GM18909 (cell line): ENCODE measurements around the gene RPS15A.
A peak's percentile ranks its signal among the peaks of the same experiment; 100 is the strongest.

ENCODE experiments used
- ATAC-seq: cut with Tn5 transposase; IDR thresholded peaks from one replicate; pipeline ENCODE4 v1.9.1; 2021; ENCODE audit warnings: mild to moderate bottlenecking; ENCODE audit not compliant: unreplicated experiment, poor library complexity

RPS15A gene

DNA sequence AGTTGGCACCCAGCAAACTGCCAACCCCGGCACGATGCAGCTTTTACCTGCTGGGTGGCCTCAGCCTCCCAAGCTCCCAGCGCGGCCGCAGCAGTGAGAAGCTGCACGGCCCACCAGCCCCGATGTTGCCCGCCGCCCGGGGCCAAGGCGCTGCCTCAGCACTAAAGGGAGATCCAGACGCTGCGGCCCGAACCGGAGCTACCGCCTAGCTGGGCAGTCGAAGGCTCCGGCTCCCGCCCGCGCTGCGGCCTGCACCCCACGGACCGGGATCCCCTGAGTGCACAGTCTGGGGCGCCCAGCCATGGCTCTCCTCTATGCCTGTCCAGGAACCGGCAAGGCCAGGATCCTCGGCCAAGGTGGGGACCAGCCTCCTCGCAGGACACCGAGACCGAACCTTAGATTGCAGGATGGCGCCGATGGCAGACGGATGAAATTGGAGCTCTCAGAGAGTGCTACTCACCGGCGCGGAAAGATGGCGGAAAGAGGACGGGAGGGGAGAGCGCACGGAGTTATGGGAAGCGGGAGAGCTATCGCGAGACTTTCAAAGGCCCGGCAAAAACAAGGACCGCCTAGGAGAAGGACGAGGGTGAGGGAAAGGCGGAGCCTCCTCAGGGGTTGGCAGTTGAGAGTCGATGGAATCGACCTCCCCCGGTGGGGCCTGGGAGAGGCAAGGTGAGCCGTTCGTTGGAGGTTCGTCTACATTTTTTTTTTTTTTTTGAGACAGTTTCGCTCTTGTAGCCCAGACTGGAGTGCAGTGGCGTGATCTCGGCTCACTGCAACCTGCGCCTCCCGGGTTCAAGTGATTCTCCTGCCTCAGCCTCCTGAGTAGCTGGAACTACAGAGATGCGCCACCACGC is at the start of gene RPS15A:
TSS of gene RPS15A (minus strand) at position 485 of the 857 bp plus-strand sequence. CDS start 1,221 bp downstream, outside the sequence.
- peak; percentile 92 for ATAC-seq

DNA sequence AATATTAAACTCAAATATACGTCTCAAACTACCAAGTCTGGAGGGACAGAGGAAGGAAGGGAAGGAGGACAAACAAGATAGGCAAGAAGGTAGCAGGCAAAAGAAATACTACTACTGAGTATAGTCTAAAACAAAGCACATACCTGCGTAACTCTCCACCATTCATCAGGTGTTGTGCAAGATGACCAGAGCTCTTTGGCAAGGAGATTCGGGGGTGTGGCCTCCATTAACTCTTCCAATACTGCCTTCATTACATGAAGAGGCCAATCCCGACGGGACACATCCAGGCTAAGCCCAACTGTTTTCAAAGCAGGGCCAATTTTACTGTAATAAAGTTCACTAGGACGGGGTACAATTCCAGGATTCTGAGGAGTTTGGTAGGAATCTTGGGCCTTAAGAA is 49.4 kb upstream of the RPS15A start:
- ATAC-seq: no peak

DNA sequence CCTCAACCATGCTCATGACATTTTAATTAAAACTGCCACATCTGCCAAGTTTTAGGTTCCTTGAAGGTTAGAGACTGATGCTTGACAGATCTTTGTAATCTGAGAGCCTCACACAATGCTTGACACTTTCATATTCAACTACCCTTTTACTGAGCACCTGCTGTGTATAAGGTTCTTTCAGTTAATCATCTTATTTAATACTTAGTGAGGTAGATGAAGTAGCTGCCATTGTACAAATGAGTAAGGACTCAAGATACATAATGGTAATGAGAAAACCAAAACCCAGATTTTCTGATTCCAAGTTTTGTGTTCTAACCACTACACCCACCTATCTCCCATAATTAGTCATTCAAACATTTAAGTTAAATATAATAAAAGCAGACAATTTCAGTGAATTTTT is 46.6 kb upstream of the RPS15A start:
- no peak for ATAC-seq

DNA sequence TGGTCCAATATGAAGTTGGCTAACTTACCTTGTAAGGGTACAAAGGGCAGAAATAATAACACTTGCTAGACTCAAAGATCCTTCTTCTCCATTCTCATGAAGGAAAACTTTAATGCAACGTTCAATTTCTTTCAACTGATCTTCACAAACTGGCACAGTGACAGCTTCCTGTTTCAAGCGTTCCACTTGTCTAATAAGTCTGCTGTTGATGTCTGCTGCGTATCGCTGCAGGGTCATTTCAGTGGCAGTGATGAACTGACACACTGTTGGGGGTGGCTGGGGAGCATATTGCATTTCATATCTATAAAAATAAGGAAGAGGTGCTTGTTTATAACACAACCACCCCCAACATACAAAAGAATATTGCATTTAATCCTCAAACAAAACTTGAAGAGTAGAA is 44.7 kb upstream of the RPS15A start:
- ATAC-seq: no peak

DNA sequence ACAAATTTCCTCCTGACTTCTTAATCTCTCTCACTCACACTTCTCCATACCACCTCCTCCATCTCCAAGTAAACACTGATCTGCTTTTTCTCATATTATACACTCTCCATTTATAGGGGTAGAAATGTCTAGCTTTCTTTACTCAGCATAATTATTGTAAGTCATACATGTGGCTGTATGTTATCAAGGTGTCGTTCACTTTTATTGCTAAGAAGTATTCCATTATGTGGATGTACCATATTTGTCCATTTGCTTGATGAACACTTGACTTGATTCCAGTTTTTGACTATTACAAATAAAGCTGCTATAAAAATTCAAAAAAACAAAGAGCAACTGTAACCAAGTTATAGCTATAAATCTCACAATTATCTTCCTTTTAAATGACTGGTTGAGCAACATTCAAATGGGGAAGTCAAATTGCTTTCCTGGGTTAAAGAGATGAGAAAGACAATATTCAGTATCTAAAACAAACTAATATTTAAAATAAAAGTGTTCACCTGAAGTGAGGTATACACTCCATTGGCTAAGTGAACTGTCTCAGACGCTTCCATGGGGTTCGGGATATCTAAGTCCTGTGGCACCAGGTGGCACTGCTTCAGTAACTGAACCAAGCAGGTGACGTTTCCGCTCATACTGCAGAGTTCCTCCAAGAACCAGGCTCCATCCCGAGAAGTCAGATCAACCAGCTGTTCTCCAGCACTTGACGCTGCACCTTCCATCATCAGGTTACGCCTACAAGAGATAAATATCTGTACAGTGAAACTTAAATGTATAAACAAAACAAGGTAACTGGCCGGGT is 43.8 kb upstream of the RPS15A start:
- ATAC-seq: no peak

DNA sequence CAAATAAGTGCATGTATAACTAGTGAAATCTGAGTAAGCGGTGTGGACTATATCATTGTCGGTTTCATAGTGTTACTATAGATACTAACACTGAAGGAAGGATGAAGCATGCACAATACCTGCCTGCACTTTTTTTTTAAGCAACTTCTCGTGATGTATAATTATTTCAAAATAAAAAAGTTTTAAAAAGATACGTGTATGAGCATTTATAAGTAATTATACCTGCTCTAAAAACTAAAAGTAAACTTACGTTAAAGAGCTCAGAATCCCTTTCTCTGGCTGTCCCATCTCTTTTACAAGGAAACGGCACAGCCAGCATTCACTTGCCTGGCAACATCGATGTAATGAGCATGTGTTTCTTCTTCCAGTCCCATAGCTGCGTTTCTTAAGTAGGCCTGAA is 42.5 kb upstream of the RPS15A start:
- ATAC-seq: no peak

DNA sequence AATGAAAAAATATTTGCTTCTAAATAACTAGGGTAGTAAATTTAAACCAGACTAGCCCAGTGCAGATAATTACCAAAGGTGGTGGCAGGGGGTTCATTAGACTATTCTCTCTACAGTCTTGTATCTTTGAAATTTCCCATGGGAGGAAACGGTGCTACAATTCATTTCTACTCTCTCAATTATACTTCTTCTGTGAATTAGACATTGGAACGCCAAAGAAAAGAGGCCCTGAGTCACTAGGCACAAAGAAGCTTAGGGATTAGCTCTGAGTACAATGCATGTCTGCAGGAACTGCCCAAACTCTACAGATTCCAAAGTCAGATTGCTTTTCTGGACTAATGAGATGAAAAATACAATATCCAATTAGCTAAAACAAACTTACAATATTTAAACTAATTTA is 41.9 kb upstream of the RPS15A start:
- no peak for ATAC-seq

DNA sequence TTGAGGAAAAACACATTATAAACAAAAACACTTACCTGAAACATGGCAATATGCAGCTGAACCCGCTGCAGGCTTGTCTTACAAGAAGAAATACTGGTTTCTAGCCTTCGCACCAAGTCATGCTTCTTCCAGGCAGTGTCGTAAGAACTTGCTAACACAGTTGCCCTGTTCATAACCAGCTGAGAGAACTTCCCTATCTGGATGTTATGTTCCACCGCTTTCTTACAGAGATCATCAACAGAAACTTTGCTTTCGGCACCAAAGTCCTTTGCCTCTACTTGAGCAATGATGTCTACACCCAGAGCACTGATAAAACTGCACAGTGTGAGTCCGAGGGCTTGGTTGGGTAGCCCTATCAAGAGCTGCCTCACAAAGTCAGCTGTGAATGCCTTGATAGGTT is 39.1 kb upstream of the RPS15A start:
- no peak for ATAC-seq

DNA sequence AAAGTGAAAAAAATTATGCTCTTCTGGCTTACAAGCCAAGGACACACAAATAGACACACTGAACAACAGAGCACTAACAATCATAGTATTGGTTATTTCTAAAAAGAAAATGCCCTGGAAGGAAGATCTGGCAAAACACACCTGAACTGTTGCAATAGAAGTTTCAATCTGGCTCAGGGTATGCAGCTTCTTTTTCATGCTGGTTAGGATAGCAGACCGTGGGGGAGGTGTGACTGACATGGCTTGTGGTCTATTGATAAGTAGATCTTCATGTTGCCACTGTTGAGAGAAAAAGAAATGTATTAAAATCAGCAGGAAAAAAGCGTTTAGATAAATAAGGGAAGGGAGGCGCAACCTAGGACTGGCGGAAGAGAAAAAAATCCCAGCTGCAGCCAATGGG is 37.8 kb upstream of the RPS15A start:
- no peak for ATAC-seq

DNA sequence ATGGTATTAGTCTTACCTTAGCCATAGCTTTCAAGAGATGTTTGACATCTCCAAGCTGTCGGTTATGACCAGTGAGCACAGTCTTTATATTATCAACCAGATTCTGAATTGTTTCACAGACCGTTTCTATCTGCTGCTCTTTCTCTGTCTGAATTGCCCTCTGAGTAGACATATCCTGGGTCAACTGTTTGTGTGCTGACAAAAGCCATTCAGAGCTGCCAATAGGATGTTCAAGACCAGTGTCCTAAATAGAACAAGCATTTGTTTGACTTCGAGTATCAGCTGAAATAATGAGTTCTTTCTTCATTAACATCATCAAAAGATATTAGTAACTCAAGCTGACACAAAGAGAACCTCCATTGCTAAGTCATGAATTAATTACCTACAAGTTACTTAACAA is 26.2 kb upstream of the RPS15A start:
- no peak for ATAC-seq

DNA sequence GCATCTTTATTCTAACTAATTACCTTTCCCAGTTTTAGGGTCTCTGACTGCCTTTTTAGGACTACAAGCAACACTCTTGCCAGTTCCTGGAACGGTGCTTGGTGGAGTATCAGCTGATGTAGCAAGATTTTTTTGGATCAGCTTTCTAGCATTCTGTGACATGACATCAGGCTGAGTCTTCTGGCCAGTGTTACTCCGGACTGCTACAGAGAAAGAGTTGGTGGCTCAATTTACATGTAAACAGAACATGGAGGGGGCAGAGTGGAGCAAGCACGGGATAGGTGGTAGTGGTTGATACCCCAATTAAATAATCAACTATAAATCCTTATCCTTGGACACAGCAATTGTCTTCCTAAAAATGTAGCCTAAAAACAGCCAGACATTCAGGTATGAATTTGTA is 21.8 kb upstream of the RPS15A start:
- no peak for ATAC-seq

DNA sequence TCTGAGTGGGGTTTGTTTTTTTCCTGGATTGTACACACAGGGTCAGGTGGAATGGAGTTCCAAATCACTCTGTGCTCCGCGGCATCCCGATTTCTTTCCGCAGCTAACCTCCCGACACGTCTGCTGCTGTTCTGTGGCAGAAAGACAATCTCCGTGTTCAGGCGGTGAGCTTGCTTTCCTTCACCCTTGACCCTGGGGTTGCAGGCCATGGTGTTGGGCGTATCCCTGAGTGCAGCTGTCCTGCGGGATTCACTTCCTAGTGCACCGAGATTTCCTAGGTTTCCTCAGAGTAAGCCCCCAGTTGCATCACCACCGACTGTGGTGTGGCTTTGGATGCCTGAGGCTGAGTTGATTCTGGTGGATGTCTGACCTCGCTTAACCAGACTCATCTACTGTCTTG is 19.0 kb upstream of the RPS15A start:
- no peak for ATAC-seq

DNA sequence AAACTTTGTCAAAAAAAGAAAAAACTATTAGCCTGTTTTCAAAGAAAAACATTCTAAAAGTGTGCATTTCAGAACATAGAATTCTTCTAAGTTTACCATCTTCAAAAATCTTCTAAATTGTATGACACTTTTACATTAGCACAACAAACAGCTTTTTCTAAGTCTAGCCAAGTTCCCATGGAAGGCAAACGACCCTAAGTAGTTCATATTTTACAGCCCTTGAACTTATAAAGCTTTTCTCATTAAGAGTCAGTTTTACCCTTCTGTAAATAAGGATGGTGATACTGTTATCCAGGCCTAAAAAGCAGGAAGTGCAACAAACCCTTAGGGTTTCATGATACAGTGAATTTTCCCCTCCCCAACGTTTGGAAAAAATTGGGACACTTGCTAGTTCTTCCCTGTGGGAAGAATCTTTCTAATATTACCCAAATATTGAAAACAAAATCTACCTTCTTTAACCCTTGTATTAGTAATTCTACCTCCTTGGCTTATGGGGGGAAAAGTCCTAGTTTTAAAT is 15.2 kb upstream of the RPS15A start:
- ATAC-seq: no peak

DNA sequence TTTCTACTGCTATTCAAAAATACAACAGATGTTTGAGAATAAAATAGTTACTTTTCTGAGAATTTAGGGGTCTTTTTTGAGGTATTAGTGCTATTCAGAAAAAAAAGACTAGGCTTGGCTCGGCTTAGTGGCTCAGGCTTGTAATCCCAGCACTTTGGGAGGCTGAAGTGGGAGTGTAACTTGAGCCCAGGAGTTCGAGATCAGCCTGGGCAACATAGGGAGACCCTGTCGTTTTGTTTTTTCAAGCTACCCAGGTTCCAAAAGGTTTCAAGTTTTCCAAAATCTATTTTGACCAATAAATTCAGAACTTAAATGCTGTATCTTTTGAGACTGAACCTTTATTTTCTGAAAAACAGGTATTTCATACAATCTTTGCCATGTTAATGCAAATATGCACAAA is 14.4 kb upstream of the RPS15A start:
- ATAC-seq: no peak

DNA sequence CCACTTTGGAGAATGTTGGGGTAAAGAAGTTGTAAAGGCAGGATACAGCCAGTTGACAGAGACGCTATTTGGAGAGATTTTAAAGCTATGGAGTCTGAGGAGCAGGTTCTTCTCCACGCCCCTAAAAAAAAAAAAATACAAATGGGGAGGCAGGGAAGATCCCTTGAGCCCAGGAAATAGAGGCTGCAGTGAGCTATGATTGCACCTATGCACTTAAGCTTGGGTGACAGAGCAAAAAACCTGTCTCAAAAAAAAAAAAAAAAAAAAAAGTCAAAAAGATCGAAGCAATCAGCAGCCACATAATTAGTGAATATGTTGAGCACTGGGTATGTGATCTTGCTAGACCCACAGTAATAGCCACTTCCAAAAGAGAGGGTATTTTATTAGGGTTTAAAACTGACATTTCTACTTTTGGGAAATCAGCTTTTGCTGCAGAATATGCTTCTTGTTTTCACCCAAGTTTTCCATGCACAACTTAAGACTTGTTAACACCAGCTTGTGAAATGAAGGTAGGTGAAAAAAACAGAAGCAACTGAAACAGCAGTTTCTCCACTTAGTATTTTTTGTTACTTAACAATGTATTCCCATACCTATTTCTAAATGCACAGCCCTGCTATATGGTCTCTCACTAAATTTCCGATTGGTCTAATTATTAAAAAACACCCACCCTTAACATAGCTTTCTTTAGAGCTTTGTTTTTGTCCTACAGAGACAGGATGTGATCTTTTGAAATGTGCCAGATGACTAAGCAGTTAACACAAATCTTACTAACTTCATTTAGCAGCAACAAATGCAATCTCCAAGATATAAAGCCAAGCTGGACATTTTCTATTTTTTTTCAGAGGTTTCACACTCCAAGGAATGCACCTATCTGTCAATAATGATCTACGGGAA is 13.7 kb upstream of the RPS15A start:
- ATAC-seq: no peak

DNA sequence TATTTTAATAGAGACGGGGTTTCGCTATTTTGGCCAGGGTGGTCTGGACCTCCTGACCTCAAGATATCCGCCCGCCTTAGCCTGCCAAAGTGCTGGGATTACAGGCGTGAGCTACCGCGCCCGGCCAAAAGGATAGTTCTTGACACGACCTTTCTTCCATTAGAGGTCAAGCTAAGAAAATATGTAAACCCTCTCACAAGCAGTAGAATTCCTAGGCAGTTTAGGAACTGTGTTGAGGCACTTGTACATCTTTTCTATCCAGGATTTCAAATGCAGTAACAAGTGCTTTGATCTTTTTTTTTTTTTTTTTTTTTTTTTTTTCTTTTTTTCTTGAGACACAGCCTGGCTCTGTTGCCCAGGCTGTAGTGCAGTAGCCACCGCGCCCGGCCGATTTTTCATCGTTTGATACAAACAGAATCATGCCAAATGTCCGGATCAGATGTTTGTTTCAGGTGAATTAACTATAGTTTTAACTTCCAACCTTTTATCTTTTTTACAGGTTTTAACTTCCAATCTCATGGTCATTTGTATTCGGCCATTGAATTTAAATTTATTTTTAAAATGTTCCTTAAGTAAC is 12.7 kb upstream of the RPS15A start:
- ATAC-seq: no peak

DNA sequence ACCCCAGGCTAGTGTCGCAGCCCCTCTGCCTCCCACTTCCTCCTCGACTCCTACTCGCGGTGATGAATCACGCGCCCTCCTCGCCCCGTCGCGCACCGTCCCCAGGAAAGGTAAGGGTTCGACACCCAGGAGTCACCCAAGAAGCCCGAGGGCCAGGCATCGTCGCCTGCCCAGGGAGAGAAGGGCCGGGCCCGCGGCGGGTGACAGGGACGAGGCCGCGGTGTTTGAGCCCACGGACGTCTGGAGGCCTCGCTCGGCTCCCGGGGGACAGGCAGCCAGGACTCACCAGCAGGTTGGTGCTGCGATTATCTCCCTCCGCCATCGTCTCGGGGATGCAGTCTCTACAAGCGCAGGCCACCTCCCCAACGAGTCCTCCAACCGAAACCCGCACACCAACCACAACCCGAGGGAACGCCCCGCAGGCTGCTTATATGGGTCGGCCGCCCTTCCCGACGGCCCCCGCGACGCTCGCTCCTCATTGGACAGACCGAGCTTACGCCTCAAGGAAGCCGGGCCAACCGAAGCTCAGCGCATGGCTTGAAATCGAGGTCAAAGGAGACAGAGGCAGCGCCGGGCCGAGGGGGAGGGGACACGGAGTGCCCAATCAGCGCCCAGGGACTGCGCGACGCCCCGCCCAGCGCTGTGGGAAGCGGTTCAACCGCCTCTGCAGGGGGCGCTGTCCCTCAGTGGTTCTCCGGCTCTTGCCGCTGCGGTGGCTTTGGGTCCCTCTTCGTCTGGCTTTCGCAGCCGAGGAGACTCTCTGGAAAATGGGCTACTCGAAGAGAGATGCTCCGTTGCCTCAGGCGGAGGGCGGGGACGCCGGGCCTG is 11.2 kb upstream of the RPS15A start, which contains the start of gene ARL6IP1:
TSS of gene ARL6IP1 (minus strand) at position 405 of the 828 bp plus-strand sequence. CDS start at position 322, 83 bp downstream.
- peak; percentile 95 for ATAC-seq

DNA sequence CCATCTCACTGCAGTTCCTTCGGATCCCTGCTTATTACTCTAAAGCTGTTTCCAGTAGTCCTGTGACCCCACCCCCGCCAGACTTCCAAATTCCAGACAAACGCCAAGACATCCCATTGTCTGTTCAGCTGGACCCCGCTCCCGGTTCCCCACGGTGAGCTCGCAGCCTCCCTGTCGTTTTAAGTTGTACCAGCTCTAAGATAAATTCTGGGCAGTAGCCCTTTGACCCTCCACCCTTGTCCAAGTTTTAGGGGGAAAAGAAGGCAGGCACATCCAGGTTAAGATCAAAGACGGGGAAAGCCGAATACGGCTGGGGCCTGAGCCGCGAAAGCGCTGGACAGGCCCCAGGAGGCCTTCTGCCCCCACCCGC is 10.6 kb upstream of the RPS15A start:
- ATAC-seq: no peak

DNA sequence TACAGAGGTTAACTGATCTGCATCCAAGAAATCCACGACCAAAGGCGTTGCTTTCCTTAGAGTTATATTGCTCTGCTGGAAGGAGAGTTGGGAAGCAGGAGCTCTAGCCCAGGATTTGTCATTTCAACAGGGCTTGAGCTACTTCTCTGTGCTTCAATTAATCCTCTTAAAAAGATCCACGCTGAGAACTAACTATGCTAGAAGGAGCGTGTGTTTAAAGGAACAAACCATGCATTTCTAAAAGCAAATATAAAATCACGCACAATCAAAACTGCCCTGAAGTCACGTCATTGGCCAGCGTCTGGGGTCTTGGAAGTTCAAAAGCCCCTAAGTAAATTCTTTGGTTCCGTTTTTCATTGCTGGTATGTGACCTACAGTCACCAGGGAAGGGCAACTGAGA is 10.2 kb upstream of the RPS15A start:
- ATAC-seq: no peak
